Measurements from ENCODE around the gene U2AF1L4. TPM values are rescaled to one million over a fixed set of nuclear protein-coding genes. Genes with fewer than 3 reads are reported as not detected.
"Not testable (repeated sequence)": the region's sequence is repeated elsewhere in the genome, so short reads cannot be mapped to it uniquely, and the experiment has no call there.

Gene U2AF1L4
- total RNA-seq, 1 donor from 2014 or later = 24.9 TPM

DNA sequence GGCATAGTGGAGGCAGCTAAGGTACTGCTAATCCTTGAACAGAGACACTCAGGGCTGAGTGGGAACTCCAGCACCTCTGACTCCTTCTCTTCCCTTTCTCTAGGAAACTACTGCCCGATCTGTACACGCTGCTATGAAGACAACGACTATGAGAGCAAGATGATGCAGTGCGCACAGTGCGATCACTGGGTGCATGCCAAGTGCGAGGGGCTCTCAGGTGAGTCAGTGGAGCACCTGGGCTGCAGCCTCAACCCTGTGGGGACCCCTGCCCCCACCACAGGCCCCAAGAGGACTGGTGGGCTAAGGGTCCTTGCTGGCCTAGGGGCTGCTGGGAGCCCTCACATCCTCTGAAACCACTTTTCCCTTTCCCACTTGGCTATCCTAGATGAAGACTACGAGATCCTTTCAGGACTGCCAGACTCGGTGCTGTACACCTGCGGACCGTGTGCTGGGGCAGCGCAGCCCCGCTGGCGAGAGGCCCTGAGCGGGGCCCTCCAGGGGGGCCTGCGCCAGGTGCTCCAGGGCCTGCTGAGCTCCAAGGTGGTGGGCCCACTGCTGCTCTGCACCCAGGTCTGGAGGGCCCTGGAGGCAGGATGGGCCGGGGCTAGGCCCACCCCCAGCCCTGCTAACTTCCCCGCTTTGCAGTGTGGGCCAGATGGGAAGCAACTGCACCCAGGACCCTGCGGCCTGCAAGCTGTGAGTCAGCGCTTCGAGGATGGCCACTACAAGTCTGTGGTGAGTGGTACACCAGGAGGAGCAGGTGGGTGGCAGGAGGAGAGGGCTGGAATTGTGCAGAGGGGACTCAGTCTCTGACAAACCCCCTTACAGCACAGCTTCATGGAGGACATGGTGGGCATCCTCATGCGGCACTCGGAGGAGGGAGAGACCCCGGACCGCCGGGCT is 17.9 kb downstream of the U2AF1L4 start:
- Histone ChIP-seq H3K27me3 (ENCODE audit: low read depth) (no peaks in the 10 kb centered on the region), H3K27ac (replicated peaks) (no peak overlapping the region), H3K9me3 (replicated peaks) (no peaks in the 10 kb centered on the region), H3K4me3 (no peak overlapping the region), H3K4me1 (peaks cover under 1% of the 10 kb centered on the region), H3K36me3 (peaks cover 100% of the 10 kb centered on the region)
- DNase-seq = no peak
- TF ChIP-seq, protein P1, sequence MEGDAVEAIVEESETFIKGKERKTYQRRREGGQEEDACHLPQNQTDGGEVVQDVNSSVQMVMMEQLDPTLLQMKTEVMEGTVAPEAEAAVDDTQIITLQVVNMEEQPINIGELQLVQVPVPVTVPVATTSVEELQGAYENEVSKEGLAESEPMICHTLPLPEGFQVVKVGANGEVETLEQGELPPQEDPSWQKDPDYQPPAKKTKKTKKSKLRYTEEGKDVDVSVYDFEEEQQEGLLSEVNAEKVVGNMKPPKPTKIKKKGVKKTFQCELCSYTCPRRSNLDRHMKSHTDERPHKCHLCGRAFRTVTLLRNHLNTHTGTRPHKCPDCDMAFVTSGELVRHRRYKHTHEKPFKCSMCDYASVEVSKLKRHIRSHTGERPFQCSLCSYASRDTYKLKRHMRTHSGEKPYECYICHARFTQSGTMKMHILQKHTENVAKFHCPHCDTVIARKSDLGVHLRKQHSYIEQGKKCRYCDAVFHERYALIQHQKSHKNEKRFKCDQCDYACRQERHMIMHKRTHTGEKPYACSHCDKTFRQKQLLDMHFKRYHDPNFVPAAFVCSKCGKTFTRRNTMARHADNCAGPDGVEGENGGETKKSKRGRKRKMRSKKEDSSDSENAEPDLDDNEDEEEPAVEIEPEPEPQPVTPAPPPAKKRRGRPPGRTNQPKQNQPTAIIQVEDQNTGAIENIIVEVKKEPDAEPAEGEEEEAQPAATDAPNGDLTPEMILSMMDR (IDR thresholded peaks at IDR 0.05; ENCODE audit: borderline replicate concordance) = no peak
- intact Hi-C loops (cut with micrococcal nuclease) = no loop called here

DNA sequence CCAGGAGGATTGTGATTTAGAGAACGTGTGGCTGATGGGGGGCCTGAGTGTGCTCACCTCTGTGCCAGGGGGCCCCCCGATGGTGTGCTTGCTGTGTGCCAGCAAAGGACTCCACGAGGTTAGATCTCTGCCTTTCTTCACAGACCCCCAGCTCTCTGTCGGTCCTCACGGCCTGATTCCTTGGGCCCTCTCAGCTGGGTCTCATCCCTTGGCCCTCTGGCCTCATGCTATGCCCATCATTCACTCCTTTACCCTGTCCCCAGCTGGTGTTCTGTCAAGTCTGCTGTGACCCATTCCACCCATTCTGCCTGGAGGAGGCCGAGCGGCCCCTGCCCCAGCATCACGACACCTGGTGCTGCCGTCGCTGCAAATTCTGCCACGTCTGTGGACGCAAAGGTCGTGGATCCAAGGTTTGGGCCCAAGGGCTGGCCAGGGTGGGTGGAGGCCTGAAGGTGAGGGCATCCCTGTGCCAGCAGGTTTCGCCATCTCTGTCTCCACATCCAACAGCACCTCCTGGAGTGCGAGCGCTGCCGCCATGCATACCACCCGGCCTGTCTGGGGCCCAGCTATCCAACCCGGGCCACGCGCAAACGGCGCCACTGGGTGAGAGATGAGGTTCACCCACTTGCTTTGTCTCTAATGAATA is 19.9 kb downstream of the U2AF1L4 start:
- Histone ChIP-seq H3K4me3 (no peak overlapping the region), H3K27ac (replicated peaks) (no peak overlapping the region), H3K36me3 (peaks cover 98% of the 10 kb centered on the region), H3K9me3 (replicated peaks) (no peaks in the 10 kb centered on the region), H3K4me1 (peaks cover 4% of the 10 kb centered on the region), H3K27me3 (ENCODE audit: low read depth) (no peaks in the 10 kb centered on the region)
- no peak for DNase-seq
- intact Hi-C loops (cut with micrococcal nuclease) = no loop called here
- TF ChIP-seq, protein P1 (IDR thresholded peaks at IDR 0.05; ENCODE audit: borderline replicate concordance) = no peak

DNA sequence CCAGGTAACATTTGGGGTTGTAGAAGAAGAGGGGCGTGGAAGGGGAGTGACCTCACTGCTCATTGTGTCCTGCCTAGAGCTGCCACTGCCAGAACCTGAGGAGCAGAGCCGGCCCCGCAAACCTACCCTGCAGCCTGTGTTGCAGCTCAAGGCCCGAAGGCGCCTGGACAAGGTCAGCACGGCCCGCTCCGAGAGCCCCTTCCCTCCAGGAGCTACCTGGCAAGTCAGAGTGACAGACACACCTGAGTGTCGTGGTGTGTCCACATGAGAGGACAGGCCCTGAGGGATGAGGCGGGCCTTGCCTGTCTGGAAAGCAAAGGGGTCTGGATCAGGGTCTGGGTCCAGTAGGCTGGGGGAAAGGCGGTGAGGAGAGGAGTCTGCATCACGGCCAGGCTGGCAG is 20.7 kb downstream of the U2AF1L4 start:
- no peak for DNase-seq
- Histone ChIP-seq H3K9me3 (replicated peaks) (no peaks in the 10 kb centered on the region), H3K4me1 (peaks cover 11% of the 10 kb centered on the region), H3K4me3 (no peak overlapping the region), H3K27ac (replicated peaks) (no peak overlapping the region), H3K27me3 (ENCODE audit: low read depth) (no peaks in the 10 kb centered on the region), H3K36me3 (peaks cover 97% of the 10 kb centered on the region)
- TF ChIP-seq, protein P1 (IDR thresholded peaks at IDR 0.05; ENCODE audit: borderline replicate concordance) = no peak
- intact Hi-C loops (cut with micrococcal nuclease) = no loop called here

DNA sequence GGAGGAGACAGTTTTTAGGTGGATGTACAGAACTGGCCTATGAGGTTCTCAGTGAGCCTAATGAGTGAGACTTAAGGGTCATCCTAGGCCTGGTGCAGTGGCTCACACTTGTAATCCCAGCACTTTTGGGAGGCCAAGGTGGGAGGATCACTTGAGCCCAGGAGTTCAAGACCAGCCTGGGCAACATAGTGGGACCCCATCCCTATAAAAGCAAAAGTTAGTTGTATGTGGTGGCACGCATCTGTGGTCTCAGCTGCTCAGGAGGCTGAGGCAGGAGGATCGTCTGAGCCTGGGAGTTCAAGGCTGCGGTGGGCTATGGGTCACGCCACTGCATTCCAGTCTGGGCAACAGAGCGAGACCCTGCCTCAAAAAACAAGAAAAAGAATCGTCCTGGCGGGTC is 21.1 kb downstream of the U2AF1L4 start:
- DNase-seq; H3K27me3 ChIP-seq (ENCODE audit: low read depth); intact Hi-C loops (cut with micrococcal nuclease): not testable (repeated sequence)

DNA sequence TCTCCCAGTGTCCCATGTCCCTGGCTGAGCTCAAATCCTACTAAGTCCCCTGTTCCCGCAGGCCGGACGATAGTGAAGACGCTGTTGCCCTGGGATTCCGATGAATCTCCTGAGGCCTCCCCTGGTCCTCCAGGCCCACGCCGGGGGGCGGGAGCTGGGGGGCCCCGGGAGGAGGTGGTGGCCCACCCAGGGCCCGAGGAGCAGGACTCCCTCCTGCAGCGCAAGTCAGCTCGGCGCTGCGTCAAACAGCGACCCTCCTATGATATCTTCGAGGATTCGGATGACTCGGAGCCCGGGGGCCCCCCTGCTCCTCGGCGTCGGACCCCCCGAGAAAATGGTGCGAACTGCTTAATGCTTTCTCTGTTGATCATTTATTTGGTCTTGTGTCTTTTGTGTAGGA is 21.5 kb downstream of the U2AF1L4 start:
- intact Hi-C loops (cut with micrococcal nuclease) = no loop called here
- no peak overlapping the region for H3K27ac ChIP-seq (replicated peaks)
- DNase-seq = no peak

More for the DNA sequence above, 21.1 kb downstream of the U2AF1L4 start:
- not testable (repeated sequence) for H3K9me3 ChIP-seq (replicated peaks); H3K4me3 ChIP-seq; H3K27ac ChIP-seq (replicated peaks)
- peaks cover 15% of the 10 kb centered on the region for H3K4me1 ChIP-seq
- peaks cover 93% of the 10 kb centered on the region for H3K36me3 ChIP-seq

More for the DNA sequence above, 21.5 kb downstream of the U2AF1L4 start:
- Histone ChIP-seq H3K4me1 (peaks cover 20% of the 10 kb centered on the region), H3K27me3 (ENCODE audit: low read depth) (no peaks in the 10 kb centered on the region), H3K4me3 (no peak overlapping the region), H3K36me3 (peaks cover 88% of the 10 kb centered on the region), H3K9me3 (replicated peaks) (no peaks in the 10 kb centered on the region)
- TF ChIP-seq, protein P1 (IDR thresholded peaks at IDR 0.05; ENCODE audit: borderline replicate concordance) = no peak
